HepG2 (cell line): ENCODE results near the gene TBC1D16. TPM values are rescaled to one million over a fixed set of nuclear protein-coding genes. Genes with fewer than 3 reads are reported as not detected.

Experiments used
- ATAC-seq: fragments of 200-7000 bp; cut with Tn5 transposase; 3 replicates; pipeline ENCODE4 v1.9.1; 2020; ENCODE audit warnings: mild to moderate bottlenecking, moderate library complexity
- BruUV-seq: library from RNA; stranded (reverse); fragments of 400-500 nt; replicated peaks from 2 replicates; lab custom pipeline; 2021; lab: Mats Ljungman, UMichigan
- CTCF ChIA-PET: fragments of 300-600 bp; formaldehyde crosslinking; extraction: SDS; loops from one replicate; lab custom pipeline; 2021; ENCODE audit warnings: low total read pairs, inconsistent platforms, low intra/inter-chr PET ratio; lab: Yijun Ruan, JAX
- POLR2A ChIA-PET: fragments of 350-600 bp; sonication (Branson Sonifier 250); formaldehyde crosslinking; loops from one replicate; lab custom pipeline; 2020; ENCODE audit warnings: antibody characterized with exemption, inconsistent platforms; lab: Yijun Ruan, JAX
- DNase-seq: peaks from one replicate; pipeline ENCODE4 v3.0.0-alpha.2; 2015; ENCODE audit warnings: low spot score
- FAIRE-seq: peaks from 3 replicates; lab custom pipeline; 2011; peaks lifted over from hg19 to GRCh38; lab: Jason Lieb, UNC
- H2AFZ ChIP-seq: one replicate; pipeline ENCODE4 v1.6.1; 2011; ENCODE audit warnings: low read length, inconsistent platforms
- H3K27ac ChIP-seq: fragments of 300-600 bp; 3 replicates; pipeline ENCODE4 v1.8.0; 2011; ENCODE audit warnings: mixed run types, mild to moderate bottlenecking, mixed read lengths, low read length, inconsistent platforms; ENCODE audit not compliant: insufficient read depth; ENCODE audit errors: extremely low read length
- H3K27me3 ChIP-seq, 2 experiments: fragments of 200-600 bp in 1 of 2; 2 replicates in 1 of 2; 3 replicates in 1 of 2; pipeline versions ENCODE4 v1.6.0 to v1.8.0; 2011; ENCODE audit warnings: low read length in 2 of 2, mild to moderate bottlenecking in 2 of 2, moderate library complexity in 2 of 2, inconsistent platforms in 1 of 2; ENCODE audit not compliant: insufficient read depth in 2 of 2, control insufficient read depth in 1 of 2
- H3K36me3 ChIP-seq, 2 experiments: fragments of 200-600 bp in 1 of 2; replicated peaks in 1 of 2; 2 replicates in 1 of 2; 3 replicates in 1 of 2; pipeline versions ENCODE4 v1.5.1 to v1.8.0; 2011; ENCODE audit warnings: low read length in 2 of 2, inconsistent platforms in 1 of 2; ENCODE audit not compliant: insufficient read depth in 2 of 2, control insufficient read depth in 1 of 2
- H3K4me1 ChIP-seq: 2 replicates; pipeline ENCODE4 v1.5.1; 2012; ENCODE audit warnings: low read length, inconsistent platforms; ENCODE audit not compliant: insufficient read depth
- H3K4me2 ChIP-seq: 2 replicates; pipeline ENCODE4 v1.6.0; 2011; ENCODE audit warnings: low read depth, low read length, inconsistent platforms
- H3K4me3 ChIP-seq, 3 experiments: fragments of 200-600 bp in 1 of 3; sonication (generic), shearing (Covaris generic) in 1 of 3; replicated peaks in 1 of 3; 2 replicates each; pipeline ENCODE4 v1.5.1; 2011 to 2016; ENCODE audit warnings: low read length in 3 of 3, inconsistent platforms in 2 of 3, low read depth in 2 of 3, mild to moderate bottlenecking in 2 of 3, control low read depth in 1 of 3, mixed read lengths in 1 of 3; ENCODE audit not compliant: insufficient read depth in 1 of 3
- H3K79me2 ChIP-seq: one replicate; pipeline ENCODE4 v1.6.1; 2011; ENCODE audit warnings: low read length, inconsistent platforms; ENCODE audit not compliant: insufficient read depth
- H3K9ac ChIP-seq: 2 replicates; pipeline ENCODE4 v1.6.0; 2011; ENCODE audit warnings: mild to moderate bottlenecking, low read depth, low read length, inconsistent platforms; ENCODE audit not compliant: insufficient read depth
- H3K9me3 ChIP-seq: 2 replicates; pipeline ENCODE4 v1.5.1; 2012; ENCODE audit warnings: mild to moderate bottlenecking, low read length
- H4K20me1 ChIP-seq: 2 replicates; pipeline ENCODE4 v1.6.0; 2011; ENCODE audit warnings: inconsistent platforms, mild to moderate bottlenecking, low read length, moderate library complexity; ENCODE audit not compliant: insufficient read depth
- AGO2 ChIP-seq: fragments of 200-400 bp; formaldehyde crosslinking; optimal IDR thresholded peaks from 2 replicates; pipeline ENCODE3; 2017; ENCODE audit warnings: mild to moderate bottlenecking, low read depth, low read length, moderate library complexity
- HOXA3 ChIP-seq: sonication (generic); formaldehyde crosslinking; IDR thresholded peaks from 2 replicates; pipeline ENCODE4 v1.5.0; 2020; ENCODE audit warnings: missing genetic modification reagents
- MZF1 ChIP-seq: sonication (generic); formaldehyde crosslinking; IDR thresholded peaks from 2 replicates; pipeline ENCODE4 v1.8.1; 2023; ENCODE audit warnings: mild to moderate bottlenecking, missing genetic modification reagents, borderline replicate concordance
- TBL1XR1 ChIP-seq: fragments of 150-350 bp; IDR thresholded peaks from 2 replicates; pipeline ENCODE4 v1.6.1; 2014; ENCODE audit warnings: borderline replicate concordance, low read length; ENCODE audit not compliant: partially characterized antibody
- TP53 ChIP-seq: sonication (generic); formaldehyde crosslinking; conservative IDR thresholded peaks from 2 replicates; pipeline ENCODE4 v1.4.0; 2020; ENCODE audit warnings: missing genetic modification reagents
- ZBTB38 ChIP-seq: sonication (generic); formaldehyde crosslinking; IDR thresholded peaks from 2 replicates; pipeline ENCODE4 v1.5.1; 2020; ENCODE audit warnings: mild to moderate bottlenecking, missing genetic modification reagents
- WGBS: methylation state at CpG from one replicate; pipeline ENCODE4 v1.1.6; 2017; ENCODE audit warnings: low lambda C conversion rate; 5-methylcytosine and 5-hydroxymethylcytosine counted together
- in situ Hi-C: cut with HindIII; loops from 2 replicates; pipeline ENCODE4 v1.10.0; 2017; ENCODE audit warnings: low pct_unique_long_range_greater_than_20kb; ENCODE audit not compliant: extremely low pct_ligation_motif_present
- intact Hi-C: fragments of 100-400 bp; cut with micrococcal nuclease; formaldehyde crosslinking; loops from one replicate; pipeline ENCODE4 v1.10.0; 2022; ENCODE audit not compliant: unreplicated experiment
- polyA plus RNA-seq, 8 experiments: library from polyadenylated mRNA; depleted of rRNA in 3 of 8; stranded (reverse) in 7 of 8; unstranded in 1 of 8; fragments of >200 nt; fragmentation: Illumina TruSeq in 4 of 8; extraction: Trizol in 4 of 8; gene quantifications; 2 replicates each; pipeline versions ENCODE4 v1.2.1 to v1.2.3, GENCODE V29; 2011 to 2016; ENCODE audit warnings: low read depth in 4 of 8, missing spikeins in 1 of 8, mixed read lengths in 1 of 8; ENCODE audit not compliant: insufficient read depth in 1 of 8
- total RNA-seq, 5 experiments: library from RNA; depleted of rRNA; stranded (reverse); fragments of >200 nt; fragmentation: Illumina TruSeq; extraction: Trizol; gene quantifications; 2 replicates each; pipeline ENCODE4 v1.2.3, GENCODE V29; 2016; ENCODE audit warnings: low read depth in 1 of 5
- TF ChIP-seq, protein P1 (sequence below): sonication (generic); formaldehyde crosslinking; IDR thresholded peaks from 2 replicates; pipeline ENCODE4 v1.9.0; 2022; ENCODE audit warnings: missing genetic modification reagents, mild to moderate bottlenecking, borderline replicate concordance
- TF ChIP-seq, protein P2 (sequence below): sonication (generic); formaldehyde crosslinking; IDR thresholded peaks from 2 replicates; pipeline ENCODE4 v1.9.0; 2022; ENCODE audit warnings: low read depth, missing genetic modification reagents

Gene TBC1D16
- total and polyA plus RNA-seq, 2 of the 13 experiments (the other 11 are each of a cell fraction or from before 2014, with no cell fraction given), result 14.9 to 24.9 TPM

DNA sequence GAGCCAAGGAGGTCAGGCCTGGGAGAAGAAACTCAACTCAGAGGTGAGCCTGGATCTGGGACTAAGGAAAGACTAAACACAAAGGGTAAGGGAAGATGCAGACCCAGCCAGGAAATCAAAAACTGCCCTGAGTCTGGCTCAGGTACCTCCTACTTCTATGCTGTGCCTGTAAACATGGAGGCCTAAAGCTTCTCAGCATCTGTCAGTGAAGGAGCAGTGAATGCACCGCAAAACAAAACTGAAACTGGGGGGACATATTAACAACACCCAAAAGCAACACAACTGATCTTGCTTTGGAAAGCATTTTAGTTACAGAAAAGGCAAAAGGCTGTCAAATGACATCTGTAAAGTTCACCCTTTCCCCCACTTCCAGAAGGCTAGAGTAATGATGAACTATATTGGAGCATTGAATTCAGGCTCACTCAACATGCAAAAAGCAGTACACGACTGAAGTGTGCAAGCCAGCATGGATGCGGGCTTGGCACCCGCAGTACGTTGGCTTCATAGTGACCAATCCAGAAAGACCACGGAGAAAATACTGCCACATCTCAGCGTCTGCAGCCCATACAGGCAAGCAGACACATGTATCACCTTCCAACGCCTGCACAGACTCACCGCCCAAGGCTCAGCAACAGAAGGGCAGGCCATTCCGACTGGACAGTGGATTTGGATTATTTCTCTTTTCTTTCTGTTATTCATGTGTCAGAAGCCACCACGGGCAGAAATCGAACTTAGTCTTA is 3.8 kb downstream of the TBC1D16 start:
- Histone ChIP-seq H3K4me1 (peaks cover 63% of the 10 kb centered on the region), H3K4me2 (no peak overlapping the region), H3K9me3 (no peaks in the 10 kb centered on the region), H3K27me3 (no peaks in the 10 kb centered on the region; a peak in 1 of 5 replicates), H3K79me2 (peaks cover 33% of the 10 kb centered on the region), H2AFZ (no peak overlapping the region), H3K4me3 (no peak overlapping the region), H3K27ac (no peak overlapping the region)
- CTCF ChIA-PET, result no interaction called here
- no peak for FAIRE-seq
- in situ Hi-C loops, result no loop called here
- TF ChIP-seq ZBTB38 (CRISPR knock-in tag) (0 out of 2 replicates have a peak, but pooled peaks have one; percentile 21), TP53 (CRISPR knock-in tag) (no peak)
- TF ChIP-seq, all 625 proteins: peak for 1
- POLR2A ChIA-PET, result interaction anchor here (0.9 to 1.0 kb wide), 2 partner anchors 8 to 14 kb away, joined by 3 to 4 read pairs; no protein-coding TSS in a partner anchor
- no TSS peak for BruUV-seq
- ATAC-seq, result no peak
- Histone ChIP-seq H4K20me1 (peaks cover 17% of the 10 kb centered on the region; the same call in 1 of the 2 replicates), H3K36me3 (no peaks in the 10 kb centered on the region), H3K9ac (no peak overlapping the region)
- DNase-seq, result no peak
- 90% methylated on average over 12 of the region's 12 CpGs for WGBS
- intact Hi-C loops, result no loop called here

DNA sequence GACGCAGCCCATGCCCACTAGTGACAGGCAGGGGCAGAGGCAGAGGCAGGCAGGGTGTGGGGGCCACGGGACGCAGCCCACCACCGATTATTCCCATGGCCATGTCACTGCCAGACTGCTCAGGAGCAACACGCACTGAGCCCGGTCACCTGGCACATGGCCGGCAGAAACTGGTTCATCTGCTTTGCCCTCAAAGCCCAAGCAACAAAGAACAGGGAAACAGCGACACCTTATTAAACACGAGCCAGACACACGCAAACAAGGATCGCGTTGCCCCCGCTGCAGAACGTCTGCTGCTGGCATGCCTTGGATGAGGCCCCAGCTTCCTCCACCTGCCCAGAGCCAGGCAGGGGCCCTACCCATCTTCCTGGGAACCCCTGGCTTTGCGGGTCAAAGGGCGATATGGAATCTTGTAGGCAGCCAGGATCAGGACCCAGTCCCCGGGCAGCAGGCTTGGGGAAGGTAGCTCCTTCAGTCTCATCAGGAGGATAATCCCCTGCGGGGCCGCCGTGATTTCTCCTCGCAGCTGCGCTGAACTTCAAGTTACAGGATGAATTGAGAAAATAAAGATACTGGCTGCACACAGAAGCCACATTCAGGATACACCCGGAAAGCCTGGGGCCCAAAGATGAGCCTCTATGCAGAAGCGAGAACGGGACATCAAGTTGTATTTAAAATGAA is 4.8 kb downstream of the TBC1D16 start:
- in situ Hi-C loops (no loop called here), intact Hi-C loops (no loop called here)
- Histone ChIP-seq H3K9me3 (no peaks in the 10 kb centered on the region), H3K4me3 (no peak overlapping the region), H3K27me3 (no peaks in the 10 kb centered on the region), H3K79me2 (peaks cover 33% of the 10 kb centered on the region), H3K27ac (no peak overlapping the region), H4K20me1 (peaks cover 17% of the 10 kb centered on the region; the same call in 1 of the 2 replicates), H3K4me2 (peak overlapping the region; percentile 36; the same call in 1 of the 2 replicates), H3K36me3 (no peaks in the 10 kb centered on the region), H3K4me1 (peaks cover 72% of the 10 kb centered on the region), H3K9ac (no peak overlapping the region), H2AFZ (no peak overlapping the region)
- ATAC-seq (peak; percentile 17), FAIRE-seq (peak; percentile 8), DNase-seq (no peak)
- BruUV-seq, result no TSS peak
- ChIA-PET POLR2A (no interaction called here), CTCF (no interaction called here)
- WGBS, result 76% methylated on average over 25 of the region's 25 CpGs
- no peak for TF ChIP-seq MZF1 (CRISPR knock-in tag)
- TF ChIP-seq TBL1XR1, result no peak
- TF ChIP-seq, protein P1, sequence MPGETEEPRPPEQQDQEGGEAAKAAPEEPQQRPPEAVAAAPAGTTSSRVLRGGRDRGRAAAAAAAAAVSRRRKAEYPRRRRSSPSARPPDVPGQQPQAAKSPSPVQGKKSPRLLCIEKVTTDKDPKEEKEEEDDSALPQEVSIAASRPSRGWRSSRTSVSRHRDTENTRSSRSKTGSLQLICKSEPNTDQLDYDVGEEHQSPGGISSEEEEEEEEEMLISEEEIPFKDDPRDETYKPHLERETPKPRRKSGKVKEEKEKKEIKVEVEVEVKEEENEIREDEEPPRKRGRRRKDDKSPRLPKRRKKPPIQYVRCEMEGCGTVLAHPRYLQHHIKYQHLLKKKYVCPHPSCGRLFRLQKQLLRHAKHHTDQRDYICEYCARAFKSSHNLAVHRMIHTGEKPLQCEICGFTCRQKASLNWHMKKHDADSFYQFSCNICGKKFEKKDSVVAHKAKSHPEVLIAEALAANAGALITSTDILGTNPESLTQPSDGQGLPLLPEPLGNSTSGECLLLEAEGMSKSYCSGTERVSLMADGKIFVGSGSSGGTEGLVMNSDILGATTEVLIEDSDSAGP, result peak; percentile 52; the same call in 1 of the 2 replicates
- TF ChIP-seq AGO2, result peak; percentile 71
- TF ChIP-seq, protein P2, sequence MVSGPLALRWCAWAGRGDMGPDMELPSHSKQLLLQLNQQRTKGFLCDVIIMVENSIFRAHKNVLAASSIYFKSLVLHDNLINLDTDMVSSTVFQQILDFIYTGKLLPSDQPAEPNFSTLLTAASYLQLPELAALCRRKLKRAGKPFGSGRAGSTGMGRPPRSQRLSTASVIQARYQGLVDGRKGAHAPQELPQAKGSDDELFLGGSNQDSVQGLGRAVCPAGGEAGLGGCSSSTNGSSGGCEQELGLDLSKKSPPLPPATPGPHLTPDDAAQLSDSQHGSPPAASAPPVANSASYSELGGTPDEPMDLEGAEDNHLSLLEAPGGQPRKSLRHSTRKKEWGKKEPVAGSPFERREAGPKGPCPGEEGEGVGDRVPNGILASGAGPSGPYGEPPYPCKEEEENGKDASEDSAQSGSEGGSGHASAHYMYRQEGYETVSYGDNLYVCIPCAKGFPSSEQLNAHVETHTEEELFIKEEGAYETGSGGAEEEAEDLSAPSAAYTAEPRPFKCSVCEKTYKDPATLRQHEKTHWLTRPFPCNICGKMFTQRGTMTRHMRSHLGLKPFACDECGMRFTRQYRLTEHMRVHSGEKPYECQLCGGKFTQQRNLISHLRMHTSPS, result 0 out of 2 replicates have a peak, but pooled peaks have one; percentile 26
- TF ChIP-seq HOXA3 (CRISPR knock-in tag), result peak; percentile 54; the same call in 1 of the 2 replicates
